ENCODE results near the gene IGF2BP2. TPM values are rescaled to one million over a fixed set of nuclear protein-coding genes. Genes with fewer than 3 reads are reported as not detected.

Gene IGF2BP2
- total and polyA plus RNA-seq, 8 donors = 4.0 to 303 (median 29.0) TPM

- Histone ChIP-seq H3K4me1 (no peaks in the 10 kb centered on the region), H3K9me3 (peaks cover 0 to 13% (median 3%) of the 10 kb centered on the region in 4 donors), H3K4me3 (no peak overlapping the region), H3K36me3 (no peaks in the 10 kb centered on the region), H3K27ac (no peak overlapping the region), H3K27me3 (no peaks in the 10 kb centered on the region)
- WGBS, 5 donors = 82 to 85% (median 84%) methylated on average over 4 of the region's 4 CpGs
- DNase-seq = no peak
- TF ChIP-seq POLR2A (IDR thresholded peaks at IDR 0.05) (no peak), POLR2AphosphoS5 (IDR thresholded peaks at IDR 0.05) (no peak), EP300 (IDR thresholded peaks at IDR 0.05) (no peak), CTCF (IDR thresholded peaks at IDR 0.05) (no peak)
- intact Hi-C loops (cut with DNase I; ENCODE audit: low total_unique reads) = no loop called here
Measured at GRCh38 chr3:185852635-185853034, 27.8 kb upstream of the IGF2BP2 start.

- Histone ChIP-seq H3K27me3 (no peaks in the 10 kb centered on the region), H3K4me3 (no peak overlapping the region), H3K36me3 (no peaks in the 10 kb centered on the region), H3K4me1 (no peaks in the 10 kb centered on the region), H3K27ac (no peak overlapping the region), H3K9me3 (peaks cover 0 to 13% (median 3%) of the 10 kb centered on the region in 4 donors)
- TF ChIP-seq POLR2A (IDR thresholded peaks at IDR 0.05) (no peak), CTCF (IDR thresholded peaks at IDR 0.05) (no peak), EP300 (IDR thresholded peaks at IDR 0.05) (no peak), POLR2AphosphoS5 (IDR thresholded peaks at IDR 0.05) (no peak)
- DNase-seq = no peak
- 62 to 100% (median 93%) methylated on average over 1 of the region's 1 CpG for WGBS, 5 donors
- intact Hi-C loops (cut with DNase I; ENCODE audit: low total_unique reads) = no loop called here
Measured at GRCh38 chr3:185851959-185852358, 27.1 kb upstream of the IGF2BP2 start.

- intact Hi-C loops (cut with DNase I; ENCODE audit: low total_unique reads) = no loop called here
Measured at GRCh38 chr3:185851046-185851445, 26.2 kb upstream of the IGF2BP2 start.

GRCh38 chr3:185847506-185847905 lies 22.7 kb upstream of the IGF2BP2 start:
- WGBS, 5 donors = 88 to 94% (median 93%) methylated on average over 6 of the region's 6 CpGs
- no peaks in the 10 kb centered on the region for H3K27me3 ChIP-seq
- H3K27ac ChIP-seq = no peak overlapping the region
- no peak overlapping the region for H3K4me3 ChIP-seq
- no peak for DNase-seq
- H3K9me3 ChIP-seq = no peaks in the 10 kb centered on the region
- no peaks in the 10 kb centered on the region for H3K36me3 ChIP-seq
- no peak for TF ChIP-seq CTCF (IDR thresholded peaks at IDR 0.05)
- TF ChIP-seq POLR2AphosphoS5 (IDR thresholded peaks at IDR 0.05) = no peak
- intact Hi-C loops (cut with DNase I; ENCODE audit: low total_unique reads) = no loop called here
- no peaks in the 10 kb centered on the region for H3K4me1 ChIP-seq

More at GRCh38 chr3:185851046-185851445, 26.2 kb upstream of the IGF2BP2 start:
- Histone ChIP-seq H3K27ac (no peak overlapping the region), H3K4me3 (no peak overlapping the region), H3K9me3 (peaks cover 0 to 5% (median under 1%) of the 10 kb centered on the region in 4 donors), H3K4me1 (no peaks in the 10 kb centered on the region), H3K36me3 (no peaks in the 10 kb centered on the region), H3K27me3 (no peaks in the 10 kb centered on the region)
- no peak for TF ChIP-seq POLR2AphosphoS5 (IDR thresholded peaks at IDR 0.05)
- TF ChIP-seq POLR2A (IDR thresholded peaks at IDR 0.05) = no peak
- TF ChIP-seq CTCF (IDR thresholded peaks at IDR 0.05) = no peak
- no peak for TF ChIP-seq EP300 (IDR thresholded peaks at IDR 0.05)
- 81 to 91% (median 88%) methylated on average over 3 of the region's 3 CpGs for WGBS, 5 donors
- no peak for DNase-seq
